AG04449 (cell line): ENCODE results near the gene USF2.
"Not testable (repeated sequence)": the region's sequence is repeated elsewhere in the genome, so short reads cannot be mapped to it uniquely, and the experiment has no call there.

Source experiments
- CTCF ChIA-PET: fragments of 350-600 bp; formaldehyde crosslinking; extraction: SDS; loops from one replicate; lab custom pipeline; 2021; ENCODE audit warnings: antibody characterized with exemption; lab: Yijun Ruan, JAX
- POLR2A ChIA-PET: fragments of 400-600, 350-600 bp; formaldehyde crosslinking; extraction: SDS; loops from one replicate; lab custom pipeline; 2020; ENCODE audit warnings: antibody characterized with exemption, inconsistent platforms; lab: Yijun Ruan, JAX
- DNase-seq: peaks from one replicate; pipeline ENCODE4 v3.0.0-alpha.2; 2010; ENCODE audit warnings: low read depth, low spot score
- H3K4me3 ChIP-seq: 2 replicates; pipeline ENCODE4 v1.5.1; 2011; ENCODE audit warnings: low read depth, mild to moderate bottlenecking, control low read depth, low read length
- TF ChIP-seq, protein P1 (sequence below): IDR thresholded peaks from one replicate; pipeline ENCODE4 v1.5.1; 2011; ENCODE audit warnings: mild to moderate bottlenecking, moderate library complexity, low read length, control low read depth, inconsistent platforms; ENCODE audit not compliant: insufficient read depth; ENCODE audit errors: missing control alignments

USF2 gene

DNA sequence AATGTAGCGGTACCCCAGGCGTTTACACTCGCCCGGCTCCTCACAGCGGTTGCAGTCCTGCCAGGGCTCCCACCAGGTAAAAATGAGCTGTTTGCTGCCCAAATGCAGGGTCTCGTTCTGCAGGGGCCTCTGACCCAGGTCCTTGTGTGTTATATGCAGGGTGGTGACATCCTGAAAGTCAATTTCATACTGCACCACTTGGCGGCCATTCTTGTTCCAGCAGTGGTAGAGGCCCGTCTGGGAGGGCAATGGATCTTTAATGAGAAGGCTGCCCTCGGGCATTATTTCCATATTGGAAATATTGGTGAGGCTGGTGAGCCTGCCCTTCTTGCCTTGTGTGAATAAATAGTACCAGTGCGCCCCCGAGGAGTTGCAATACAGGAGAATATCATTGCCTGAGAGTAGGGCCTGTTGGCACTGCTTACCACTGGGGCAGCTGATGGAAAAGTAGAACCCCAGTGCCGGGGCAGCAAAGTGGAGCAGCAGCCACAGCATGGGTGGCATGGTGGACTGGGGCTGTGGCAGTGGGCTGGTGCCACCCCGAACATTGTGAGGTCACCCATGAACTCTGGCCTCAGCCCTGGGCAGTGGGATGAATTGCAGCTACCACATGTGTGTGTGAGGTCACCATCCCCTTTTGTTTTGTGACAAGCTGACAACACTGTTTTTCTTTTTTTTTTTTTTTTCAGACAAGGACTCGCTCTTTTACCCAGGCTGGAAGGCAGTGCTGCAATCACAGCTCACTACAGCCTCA lies 40.4 kb upstream of the USF2 start, which contains the start of gene FAM187B:
TSS of gene FAM187B (minus strand) at position 563 of the 754 bp plus-strand sequence. CDS start at position 504, 59 bp downstream.
- POLR2A ChIA-PET, result no interaction called here

DNA sequence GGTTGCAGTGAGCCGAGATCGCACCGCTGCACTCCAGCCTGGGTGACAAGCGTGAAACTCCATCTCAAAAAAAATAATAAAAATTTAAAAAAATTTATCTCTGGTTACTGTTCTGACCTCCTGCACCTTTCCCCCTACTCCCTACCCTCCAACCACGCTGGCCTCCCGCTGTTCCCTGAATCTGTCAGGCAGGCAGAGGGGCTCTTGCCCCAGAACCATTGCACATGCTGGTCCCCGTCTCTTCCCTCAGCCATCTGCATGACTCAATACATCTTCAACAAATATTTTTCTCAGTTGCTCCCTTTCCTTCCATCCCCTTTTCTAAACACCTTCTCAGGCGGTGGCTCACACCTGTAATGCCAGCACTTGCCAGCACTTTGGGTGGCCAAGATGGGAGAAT lies 39.2 kb upstream of the USF2 start:
- POLR2A ChIA-PET, result no interaction called here
- CTCF ChIA-PET, result no interaction called here
- TF ChIP-seq, protein P1, sequence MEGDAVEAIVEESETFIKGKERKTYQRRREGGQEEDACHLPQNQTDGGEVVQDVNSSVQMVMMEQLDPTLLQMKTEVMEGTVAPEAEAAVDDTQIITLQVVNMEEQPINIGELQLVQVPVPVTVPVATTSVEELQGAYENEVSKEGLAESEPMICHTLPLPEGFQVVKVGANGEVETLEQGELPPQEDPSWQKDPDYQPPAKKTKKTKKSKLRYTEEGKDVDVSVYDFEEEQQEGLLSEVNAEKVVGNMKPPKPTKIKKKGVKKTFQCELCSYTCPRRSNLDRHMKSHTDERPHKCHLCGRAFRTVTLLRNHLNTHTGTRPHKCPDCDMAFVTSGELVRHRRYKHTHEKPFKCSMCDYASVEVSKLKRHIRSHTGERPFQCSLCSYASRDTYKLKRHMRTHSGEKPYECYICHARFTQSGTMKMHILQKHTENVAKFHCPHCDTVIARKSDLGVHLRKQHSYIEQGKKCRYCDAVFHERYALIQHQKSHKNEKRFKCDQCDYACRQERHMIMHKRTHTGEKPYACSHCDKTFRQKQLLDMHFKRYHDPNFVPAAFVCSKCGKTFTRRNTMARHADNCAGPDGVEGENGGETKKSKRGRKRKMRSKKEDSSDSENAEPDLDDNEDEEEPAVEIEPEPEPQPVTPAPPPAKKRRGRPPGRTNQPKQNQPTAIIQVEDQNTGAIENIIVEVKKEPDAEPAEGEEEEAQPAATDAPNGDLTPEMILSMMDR, result no peak
- no peak for DNase-seq
- H3K4me3 ChIP-seq, result no peak overlapping the region

More for the DNA sequence above, 40.4 kb upstream of the USF2 start, which contains the start of gene FAM187B:
- DNase-seq, result no peak
- CTCF ChIA-PET, result no interaction called here
- no peak within 1 kb of the TSS for H3K4me3 ChIP-seq
- TF ChIP-seq, protein P1, result no peak

- ChIA-PET CTCF (no interaction called here), POLR2A (interaction anchor here (0.6 kb wide), 1 partner anchor 273 kb away, joined by 3 read pairs; no protein-coding TSS in a partner anchor)
- H3K4me3 ChIP-seq, result no peak overlapping the region
- DNase-seq, result no peak
- TF ChIP-seq, protein P1, result no peak
Measured at GRCh38 chr19:35231956-35232645, 36.7 kb upstream of the USF2 start.

DNA sequence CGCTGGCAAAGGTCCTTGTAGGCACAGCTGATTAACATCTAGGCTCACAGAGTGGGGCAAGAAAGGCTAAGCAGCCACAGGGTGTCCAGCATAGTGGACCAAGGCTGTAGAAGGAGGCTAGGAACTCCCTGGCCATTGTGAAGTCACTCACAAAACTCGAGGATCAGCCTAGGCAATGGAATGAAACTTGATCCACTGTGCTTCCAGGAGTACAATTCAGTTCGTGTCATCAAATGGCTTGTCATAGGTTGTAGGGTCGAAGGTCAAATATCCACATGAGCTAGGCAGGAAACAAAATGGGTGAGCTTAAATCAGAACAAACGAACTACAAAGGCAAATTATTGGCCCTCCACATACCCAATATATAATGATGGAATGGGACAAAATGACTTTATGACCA lies 35.9 kb upstream of the USF2 start:
- TF ChIP-seq, protein P1, result no peak
- ChIA-PET CTCF (interaction anchor here (0.5 kb wide), 1 partner anchor 162 kb away, joined by 3 read pairs; no protein-coding TSS in a partner anchor), POLR2A (interaction anchor here (0.6 kb wide), 1 partner anchor 272 kb away, joined by 3 read pairs; no protein-coding TSS in a partner anchor)
- DNase-seq, result no peak
- H3K4me3 ChIP-seq, result no peak overlapping the region

- ChIA-PET CTCF (no interaction called here), POLR2A (no interaction called here)
- TF ChIP-seq, protein P1, result no peak
- no peak for DNase-seq
- no peak overlapping the region for H3K4me3 ChIP-seq
Measured at GRCh38 chr19:35236638-35237400, 31.9 kb upstream of the USF2 start.

DNA sequence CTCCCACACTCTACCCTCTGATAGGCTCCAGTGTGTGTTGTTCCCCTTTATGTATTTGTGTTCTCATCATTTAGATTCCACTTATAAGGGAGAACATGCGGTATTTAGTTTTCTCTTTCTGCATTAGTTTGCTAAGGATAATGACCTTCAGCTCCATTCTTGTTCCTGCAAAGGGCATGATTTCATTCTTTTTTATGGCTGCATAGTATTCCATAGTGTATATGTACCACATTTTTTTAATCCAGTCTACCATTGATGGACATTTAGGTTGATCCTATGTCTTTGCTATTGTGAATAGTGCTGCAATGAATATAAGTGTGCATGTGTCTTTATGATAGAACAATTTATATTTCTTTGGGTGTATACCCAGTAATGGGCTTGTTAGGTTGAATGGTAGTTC lies 29.2 kb upstream of the USF2 start:
- CTCF ChIA-PET, DNase-seq, H3K4me3 ChIP-seq, POLR2A ChIA-PET: not testable (repeated sequence)
